Memory B cell (primary cell): Measurements from ENCODE around the gene SEPTIN6.
A peak's percentile ranks its signal among the peaks of the same experiment; 100 is the strongest.
"Not testable (repeated sequence)": the region's sequence is repeated elsewhere in the genome, so short reads cannot be mapped to it uniquely, and the experiment has no call there.

Experiments
- ATAC-seq: fragments of 150-1000 bp; cut with Tn5 transposase; 2 replicates; pipeline ENCODE4 v1.10.0; 2021; ENCODE audit warnings: low read depth, mild to moderate bottlenecking, moderate library complexity
- DNase-seq, 2 donors: peaks; one replicate each; pipeline ENCODE4 v3.0.0; 2022; ENCODE audit warnings: low spot score in 2 of 2
- H3K27ac Mint-ChIP-seq: one replicate; pipeline ENCODE4 v1.8.0; 2022; ENCODE audit warnings: mild to moderate bottlenecking, moderate library complexity, mixed read lengths
- H3K27me3 Mint-ChIP-seq: one replicate; pipeline ENCODE4 v1.8.0; 2022; ENCODE audit warnings: mixed read lengths
- H3K36me3 Mint-ChIP-seq: one replicate; pipeline ENCODE4 v1.8.0; 2022; ENCODE audit warnings: mild to moderate bottlenecking, mixed read lengths
- H3K4me1 Mint-ChIP-seq: one replicate; pipeline ENCODE4 v1.8.0; 2022; ENCODE audit warnings: mixed read lengths
- H3K4me3 Mint-ChIP-seq: one replicate; pipeline ENCODE4 v1.8.0; 2022; ENCODE audit warnings: mild to moderate bottlenecking, moderate library complexity, mixed read lengths
- H3K9me3 Mint-ChIP-seq: one replicate; pipeline ENCODE4 v1.8.0; 2022; ENCODE audit warnings: mixed read lengths

SEPTIN6 gene

DNA sequence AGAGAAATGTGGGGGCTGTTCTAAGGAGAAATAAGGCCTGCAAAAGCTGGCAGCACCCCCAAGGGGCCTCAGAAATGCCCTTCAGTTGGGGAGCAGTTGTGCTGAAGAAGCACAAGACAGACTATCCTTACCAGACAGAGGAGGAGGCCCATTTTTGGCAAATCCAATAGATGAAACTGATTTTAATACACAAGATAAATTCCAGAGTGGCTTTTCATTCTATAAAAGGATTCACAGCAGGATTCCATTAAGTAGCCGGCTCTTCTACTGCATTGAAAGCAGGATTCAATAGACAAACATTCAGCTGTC, 8.1 kb downstream of the SEPTIN6 start:
- Mint-ChIP-seq H3K27ac (peak overlapping the region; percentile 99), H3K4me1 (peaks cover 32% of the 10 kb centered on the region), H3K4me3 (peak overlapping the region; percentile 88), H3K27me3 (no peaks in the 10 kb centered on the region), H3K36me3 (peaks cover 3% of the 10 kb centered on the region), H3K9me3 (no peaks in the 10 kb centered on the region)
- no peak for ATAC-seq
- DNase-seq, result no peak

DNA sequence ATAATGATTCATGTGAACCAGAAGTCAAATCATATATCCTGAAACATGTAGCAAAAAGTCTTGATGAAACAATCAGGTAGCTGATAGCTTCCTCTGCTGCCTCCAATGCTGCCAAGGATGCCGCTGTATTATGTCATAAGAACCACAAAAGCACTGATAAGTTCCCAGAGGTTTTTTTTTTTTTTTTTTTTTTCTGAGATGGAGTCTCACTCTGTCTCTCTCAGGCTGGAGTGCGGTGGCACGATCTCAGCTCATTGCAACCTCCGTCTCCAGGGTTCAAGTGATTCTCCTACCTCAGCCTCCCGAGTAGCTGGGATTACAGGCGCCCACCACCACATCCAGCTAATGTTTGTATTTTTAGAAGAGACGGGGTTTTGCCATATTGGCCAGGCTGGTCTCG, 8.7 kb downstream of the SEPTIN6 start:
- not testable (repeated sequence) for H3K9me3 Mint-ChIP-seq, H3K27me3 Mint-ChIP-seq, H3K36me3 Mint-ChIP-seq, DNase-seq, ATAC-seq
- H3K27ac Mint-ChIP-seq, result peak overlapping the region; percentile 99
- peaks cover 32% of the 10 kb centered on the region for H3K4me1 Mint-ChIP-seq
- peak overlapping the region; percentile 88 for H3K4me3 Mint-ChIP-seq

DNA sequence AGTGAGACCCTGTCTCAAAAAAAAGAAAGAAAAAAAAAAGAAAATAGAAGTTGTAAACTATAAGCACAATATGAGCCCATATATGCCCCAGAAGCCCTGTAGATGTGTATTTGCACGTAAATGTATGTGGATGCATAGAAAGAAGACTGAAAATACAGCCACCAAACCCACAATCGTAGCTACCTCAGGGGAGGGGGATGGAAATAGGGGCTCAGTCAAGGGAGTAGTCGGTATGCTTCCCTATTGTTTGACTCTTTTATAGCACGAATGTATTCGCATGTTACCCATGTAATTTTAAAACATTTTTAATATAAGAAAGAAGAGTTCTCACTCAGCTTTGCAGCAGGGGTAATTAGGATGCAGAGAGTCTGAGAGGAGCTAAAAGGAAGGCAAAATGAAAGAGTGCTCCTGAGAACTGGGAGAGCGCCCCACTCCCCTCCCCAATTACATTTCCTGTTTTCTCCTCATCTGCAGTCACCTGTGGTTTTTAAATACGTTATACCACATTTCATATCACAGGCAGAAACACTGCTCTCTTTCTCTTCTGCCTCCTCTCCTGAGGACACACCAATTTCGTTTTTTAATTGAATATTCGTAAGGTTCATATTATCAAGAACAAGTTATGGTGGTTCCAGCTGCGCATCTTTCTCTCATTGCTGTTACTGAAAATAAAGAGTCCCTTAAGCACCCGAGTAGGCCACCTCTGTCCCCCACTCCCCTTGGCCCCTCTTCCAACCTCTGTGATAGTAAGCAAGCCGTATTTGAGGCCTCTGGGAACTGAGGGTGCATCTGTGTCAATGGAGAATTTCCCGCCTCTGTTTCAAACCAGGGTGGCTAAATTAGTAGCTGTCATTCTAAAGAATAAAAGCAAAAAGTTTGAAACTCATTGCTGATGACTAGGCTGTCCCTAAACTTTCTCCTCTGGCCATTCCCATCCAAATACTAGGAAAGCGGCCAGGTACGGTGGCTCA, 10.7 kb downstream of the SEPTIN6 start:
- Mint-ChIP-seq H3K27me3 (no peaks in the 10 kb centered on the region), H3K4me3 (peak overlapping the region; percentile 78), H3K36me3 (peaks cover 5% of the 10 kb centered on the region), H3K27ac (peak overlapping the region; percentile 95), H3K4me1 (peaks cover 38% of the 10 kb centered on the region), H3K9me3 (no peaks in the 10 kb centered on the region)
- ATAC-seq (peak; percentile 20), DNase-seq (no peak)

DNA sequence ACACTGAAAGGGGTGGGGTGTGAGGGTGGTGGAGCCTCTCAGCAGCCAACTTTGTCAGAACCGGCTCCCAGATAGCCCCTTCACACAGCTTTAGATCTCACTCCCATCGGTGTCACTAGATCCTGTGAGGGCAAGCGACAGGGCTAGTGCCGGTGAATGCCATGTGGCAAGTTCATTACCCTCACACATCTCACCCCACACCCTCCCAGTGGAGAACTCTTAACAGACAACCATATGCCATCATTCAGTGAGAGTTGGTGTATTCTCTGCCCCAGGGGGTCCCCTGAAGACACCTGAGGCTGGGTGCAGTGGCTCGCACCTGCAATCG, 15.3 kb downstream of the SEPTIN6 start:
- peaks cover 2% of the 10 kb centered on the region for H3K36me3 Mint-ChIP-seq
- peaks cover 29% of the 10 kb centered on the region for H3K4me1 Mint-ChIP-seq
- ATAC-seq (no peak), DNase-seq (no peak)
- no peaks in the 10 kb centered on the region for H3K9me3 Mint-ChIP-seq
- peak overlapping the region; percentile 95 for H3K27ac Mint-ChIP-seq
- H3K27me3 Mint-ChIP-seq, result no peaks in the 10 kb centered on the region
- H3K4me3 Mint-ChIP-seq, result peak overlapping the region; percentile 62

DNA sequence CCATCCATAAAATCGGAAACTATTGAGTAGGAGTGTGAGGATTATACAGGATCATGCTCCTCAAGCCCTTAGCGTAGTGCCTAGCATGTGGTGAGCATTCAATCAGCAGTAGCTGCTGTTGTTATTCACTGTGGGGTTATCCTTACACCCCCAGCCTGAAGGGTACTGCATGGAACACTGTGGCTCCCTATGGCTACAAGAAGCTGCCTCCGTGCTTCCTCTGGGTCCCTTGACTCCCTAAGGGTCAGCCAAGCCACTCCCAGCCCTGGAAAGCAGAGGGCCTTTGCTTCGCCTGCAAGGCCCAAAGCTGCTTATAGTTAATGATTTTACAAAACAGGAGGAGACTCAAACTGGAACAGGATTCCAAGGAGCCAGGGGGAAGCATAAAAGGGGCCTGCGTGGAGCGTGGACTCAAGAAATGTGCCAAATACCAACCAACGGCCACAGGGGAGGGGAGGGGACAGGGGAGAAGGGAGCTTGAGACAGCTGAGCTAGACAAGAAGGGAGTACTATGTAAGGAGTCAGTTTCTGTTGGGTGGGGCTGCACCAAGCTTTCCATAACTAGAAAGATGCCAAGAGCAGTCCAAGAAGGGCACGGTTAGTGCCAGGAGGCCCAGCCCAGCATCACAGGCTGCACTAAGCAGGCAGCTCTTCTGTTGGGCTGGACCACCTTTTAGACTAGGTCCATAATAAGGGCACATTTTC, 15.9 kb downstream of the SEPTIN6 start:
- peaks cover 29% of the 10 kb centered on the region for H3K4me1 Mint-ChIP-seq
- H3K9me3 Mint-ChIP-seq, result no peaks in the 10 kb centered on the region
- peak overlapping the region; percentile 3 for H3K4me3 Mint-ChIP-seq
- ATAC-seq (no peak), DNase-seq (no peak)
- no peaks in the 10 kb centered on the region for H3K27me3 Mint-ChIP-seq
- peak overlapping the region; percentile 95 for H3K27ac Mint-ChIP-seq
- peaks cover 5% of the 10 kb centered on the region for H3K36me3 Mint-ChIP-seq

DNA sequence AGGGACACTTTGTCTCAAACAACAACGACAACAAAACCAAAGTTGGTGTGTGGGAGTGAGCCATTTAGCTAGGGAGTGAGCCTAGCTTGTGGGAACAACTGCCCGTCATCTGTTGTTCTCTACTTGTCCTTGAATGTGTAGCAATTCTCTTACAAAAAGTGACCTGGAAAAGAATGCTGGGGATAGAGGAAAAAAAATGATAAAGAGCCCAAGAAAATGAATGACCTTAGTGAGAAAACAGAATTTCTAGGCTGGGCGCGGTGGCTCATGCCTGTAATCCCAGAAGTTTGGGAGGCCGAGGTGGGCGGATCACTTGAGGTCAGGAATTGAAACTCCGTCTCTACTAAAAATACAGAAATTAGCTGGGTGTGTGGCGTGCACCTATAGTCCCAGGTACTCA, 19.6 kb downstream of the SEPTIN6 start:
- Mint-ChIP-seq H3K4me3 (no peak overlapping the region), H3K9me3 (no peaks in the 10 kb centered on the region), H3K4me1 (peaks cover 18% of the 10 kb centered on the region), H3K27me3 (no peaks in the 10 kb centered on the region), H3K36me3 (peaks cover 6% of the 10 kb centered on the region), H3K27ac (peak overlapping the region; percentile 20)
- no peak for ATAC-seq
- no peak for DNase-seq

DNA sequence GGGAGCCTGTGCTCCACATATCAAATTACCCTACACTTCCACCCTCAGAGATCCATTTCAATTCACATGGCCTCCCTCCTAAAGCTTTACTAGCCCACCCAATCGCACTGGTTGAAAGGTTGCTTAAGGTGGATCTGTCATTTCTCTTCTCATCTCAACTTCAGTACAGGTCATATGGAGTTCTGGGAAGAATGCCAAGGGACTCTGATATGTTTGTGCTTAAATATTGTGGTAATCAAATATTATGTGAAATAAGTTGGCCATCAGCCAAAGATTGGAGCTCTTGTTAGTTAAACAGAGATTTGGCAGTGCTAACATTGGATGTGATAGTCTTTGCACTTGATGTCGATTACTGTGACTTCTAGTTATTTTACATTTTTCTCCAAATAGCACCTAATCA, 20.5 kb downstream of the SEPTIN6 start:
- DNase-seq, result no peak
- H3K4me1 Mint-ChIP-seq, result peaks cover 14% of the 10 kb centered on the region
- H3K27ac Mint-ChIP-seq, result no peak overlapping the region
- H3K9me3 Mint-ChIP-seq, result no peaks in the 10 kb centered on the region
- H3K27me3 Mint-ChIP-seq, result no peaks in the 10 kb centered on the region
- H3K4me3 Mint-ChIP-seq, result no peak overlapping the region
- no peak for ATAC-seq
- peaks cover 6% of the 10 kb centered on the region for H3K36me3 Mint-ChIP-seq

DNA sequence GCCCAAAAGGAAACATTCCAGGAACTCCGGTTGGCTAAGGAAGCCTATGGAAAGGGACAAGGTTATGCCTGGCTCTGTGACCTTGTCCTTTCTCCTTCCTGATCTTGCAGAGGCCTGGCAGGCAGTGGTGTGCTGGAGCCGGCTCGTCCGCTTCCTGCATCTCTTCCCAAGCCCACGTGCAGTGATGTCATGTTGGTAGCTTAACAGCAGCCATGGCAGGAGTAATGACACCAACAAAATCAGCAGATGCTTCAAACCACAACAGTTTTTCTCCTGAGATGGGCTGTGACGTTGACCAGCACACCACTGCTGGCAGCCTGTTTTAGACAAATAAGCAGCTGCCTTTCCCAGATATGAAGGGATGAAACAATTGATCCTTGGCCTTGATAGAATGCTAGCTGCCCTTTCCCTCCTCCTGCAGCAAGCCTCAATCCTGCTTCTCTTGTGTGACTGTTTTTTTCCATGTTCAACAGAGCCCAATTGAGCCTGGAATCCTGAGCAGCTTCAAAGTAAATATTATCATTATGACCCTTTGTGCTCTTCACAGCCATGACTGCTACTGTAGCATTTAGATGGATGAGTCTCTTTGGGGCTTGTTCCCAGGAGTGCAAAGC, 23.4 kb downstream of the SEPTIN6 start:
- H3K27me3 Mint-ChIP-seq, result no peaks in the 10 kb centered on the region
- peaks cover 6% of the 10 kb centered on the region for H3K36me3 Mint-ChIP-seq
- H3K27ac Mint-ChIP-seq, result no peak overlapping the region
- H3K4me1 Mint-ChIP-seq, result peaks cover 16% of the 10 kb centered on the region
- DNase-seq, result no peak
- H3K9me3 Mint-ChIP-seq, result no peaks in the 10 kb centered on the region
- H3K4me3 Mint-ChIP-seq, result no peak overlapping the region
- ATAC-seq, result no peak

DNA sequence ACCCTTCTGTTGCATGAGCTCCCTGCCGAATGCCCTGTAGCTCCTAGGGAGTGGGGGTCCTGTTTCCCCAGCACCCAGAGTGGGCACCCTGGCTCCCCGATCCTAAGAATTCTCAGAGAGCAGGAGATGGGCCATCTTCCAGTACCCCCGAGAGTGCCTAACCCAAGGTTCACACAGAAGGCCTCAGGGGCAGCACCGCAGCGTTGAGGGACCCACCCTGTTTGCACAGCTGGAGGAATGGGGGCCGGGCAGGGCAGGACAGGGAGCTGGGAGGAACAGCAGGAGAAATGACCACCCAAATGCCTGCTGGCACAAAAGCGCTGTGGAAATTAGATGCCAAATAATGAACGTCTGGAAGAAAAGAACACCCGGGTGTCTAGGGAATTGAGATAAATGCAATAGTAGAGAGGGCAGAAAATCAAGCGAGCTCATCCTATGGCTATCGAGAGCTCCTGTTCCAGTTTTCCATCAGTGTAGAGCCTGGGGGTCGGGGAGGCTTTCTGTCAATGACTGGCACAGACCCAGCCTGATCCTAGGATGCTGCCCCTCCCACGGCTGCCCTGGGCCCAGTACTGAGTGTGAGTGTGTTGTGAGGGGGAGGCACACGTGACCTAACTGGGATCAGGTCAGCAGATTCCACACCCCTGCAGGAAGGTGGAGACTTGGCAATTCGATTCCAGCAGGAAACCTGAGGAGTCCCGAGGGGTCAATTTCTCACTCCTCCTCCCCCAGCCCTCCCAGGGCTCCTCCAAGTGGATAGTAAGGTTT, 25.7 kb downstream of the SEPTIN6 start:
- Mint-ChIP-seq H3K4me1 (peaks cover 17% of the 10 kb centered on the region), H3K9me3 (no peaks in the 10 kb centered on the region), H3K27ac (no peak overlapping the region), H3K36me3 (peaks cover 15% of the 10 kb centered on the region), H3K27me3 (no peaks in the 10 kb centered on the region), H3K4me3 (no peak overlapping the region)
- DNase-seq (no peak), ATAC-seq (no peak)

DNA sequence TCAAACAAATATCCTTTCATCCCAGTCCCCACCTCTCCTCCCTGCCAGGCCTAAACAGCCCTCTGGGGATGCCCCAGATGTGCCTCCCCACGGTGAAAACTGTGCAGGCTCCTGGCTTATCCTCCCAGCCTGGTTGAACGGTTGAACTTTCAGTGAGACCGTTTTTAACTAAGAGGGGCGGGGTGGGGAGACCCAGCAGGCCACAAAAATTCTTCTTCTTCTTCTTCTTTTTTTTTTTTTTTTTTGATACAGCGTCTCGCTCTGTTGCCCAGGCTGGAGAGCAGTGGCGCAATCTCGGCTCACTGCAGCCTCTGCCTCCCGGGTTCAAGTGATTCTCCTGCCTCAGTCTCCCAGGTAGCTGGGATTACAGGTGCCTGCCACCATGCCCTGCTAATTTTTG, 28.1 kb downstream of the SEPTIN6 start:
- not testable (repeated sequence) for H3K4me3 Mint-ChIP-seq, DNase-seq, H3K27me3 Mint-ChIP-seq, H3K9me3 Mint-ChIP-seq
- Mint-ChIP-seq H3K4me1 (peaks cover 19% of the 10 kb centered on the region), H3K27ac (peak overlapping the region; percentile 79), H3K36me3 (peaks cover 19% of the 10 kb centered on the region)
- ATAC-seq, result peak; percentile 59

DNA sequence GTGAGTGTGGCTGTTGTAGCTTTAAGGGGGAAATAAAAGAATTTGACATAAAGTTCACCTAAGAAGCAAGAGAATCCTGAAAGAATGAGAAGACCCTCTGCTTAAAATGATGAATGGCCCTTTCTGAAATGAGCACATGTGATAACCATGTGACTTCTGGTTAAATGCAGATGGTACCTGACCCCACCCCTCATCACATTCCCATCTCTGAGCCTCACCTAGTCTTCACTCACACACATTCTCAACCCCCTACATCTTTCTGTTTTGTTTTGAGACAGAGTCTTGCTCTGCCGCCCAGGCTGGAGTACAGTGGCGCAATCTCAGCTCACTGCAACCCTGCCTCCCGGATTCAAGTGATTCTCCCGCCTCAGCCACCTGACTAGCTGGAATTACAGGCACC, 31.5 kb downstream of the SEPTIN6 start:
- DNase-seq (no peak), ATAC-seq (no peak)
- peaks cover 26% of the 10 kb centered on the region for H3K36me3 Mint-ChIP-seq
- no peaks in the 10 kb centered on the region for H3K9me3 Mint-ChIP-seq
- peaks cover 18% of the 10 kb centered on the region for H3K4me1 Mint-ChIP-seq
- no peak overlapping the region for H3K27ac Mint-ChIP-seq
- no peak overlapping the region for H3K4me3 Mint-ChIP-seq
- no peaks in the 10 kb centered on the region for H3K27me3 Mint-ChIP-seq

DNA sequence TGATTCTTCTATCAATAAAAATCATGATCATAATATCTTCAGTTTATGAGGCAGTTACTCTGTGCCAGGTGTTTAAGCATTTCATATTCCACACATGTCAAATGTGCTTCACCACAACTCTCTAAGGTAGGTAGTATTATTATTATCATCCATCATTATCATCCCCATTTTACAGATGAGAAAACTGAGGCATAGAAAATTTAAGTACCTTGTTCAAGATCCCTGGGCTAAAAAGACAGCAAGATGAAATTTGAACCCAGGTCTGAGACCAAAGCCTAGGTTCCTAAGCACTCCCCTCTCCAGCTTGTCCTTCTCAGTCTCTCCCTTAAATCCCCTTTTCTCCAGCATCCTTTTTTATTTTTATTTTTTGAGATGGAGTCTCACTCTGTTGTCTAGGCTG, 33.4 kb downstream of the SEPTIN6 start:
- DNase-seq (no peak), ATAC-seq (no peak)
- peaks cover 33% of the 10 kb centered on the region for H3K36me3 Mint-ChIP-seq
- peaks cover 15% of the 10 kb centered on the region for H3K4me1 Mint-ChIP-seq
- H3K4me3 Mint-ChIP-seq, result no peak overlapping the region
- H3K27ac Mint-ChIP-seq, result peak overlapping the region; percentile 25
- no peaks in the 10 kb centered on the region for H3K9me3 Mint-ChIP-seq
- H3K27me3 Mint-ChIP-seq, result no peaks in the 10 kb centered on the region

DNA sequence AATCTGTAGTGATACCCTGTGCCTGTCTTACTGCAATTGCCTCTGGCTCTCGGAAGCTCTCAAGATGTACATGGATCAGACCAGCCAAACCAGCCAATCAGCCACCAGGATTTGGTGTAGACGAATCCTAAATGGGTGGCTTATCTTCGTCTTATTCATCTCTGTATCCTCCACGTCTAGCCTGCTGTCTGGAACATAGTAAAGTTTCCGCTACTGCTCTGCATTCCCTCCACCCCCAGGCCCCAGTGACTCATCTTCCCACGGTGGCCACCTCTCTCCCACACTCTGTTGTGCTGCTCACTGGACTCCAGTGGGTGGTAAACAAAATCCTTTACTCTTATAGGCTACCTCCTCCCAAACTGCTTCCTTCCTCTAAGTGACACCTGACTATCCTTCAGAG, 37.8 kb downstream of the SEPTIN6 start:
- peak overlapping the region; percentile 49 for H3K27ac Mint-ChIP-seq
- ATAC-seq (no peak), DNase-seq (no peak)
- H3K9me3 Mint-ChIP-seq, result no peaks in the 10 kb centered on the region
- no peak overlapping the region for H3K4me3 Mint-ChIP-seq
- peaks cover 23% of the 10 kb centered on the region for H3K36me3 Mint-ChIP-seq
- H3K4me1 Mint-ChIP-seq, result peaks cover 8% of the 10 kb centered on the region
- no peaks in the 10 kb centered on the region for H3K27me3 Mint-ChIP-seq

DNA sequence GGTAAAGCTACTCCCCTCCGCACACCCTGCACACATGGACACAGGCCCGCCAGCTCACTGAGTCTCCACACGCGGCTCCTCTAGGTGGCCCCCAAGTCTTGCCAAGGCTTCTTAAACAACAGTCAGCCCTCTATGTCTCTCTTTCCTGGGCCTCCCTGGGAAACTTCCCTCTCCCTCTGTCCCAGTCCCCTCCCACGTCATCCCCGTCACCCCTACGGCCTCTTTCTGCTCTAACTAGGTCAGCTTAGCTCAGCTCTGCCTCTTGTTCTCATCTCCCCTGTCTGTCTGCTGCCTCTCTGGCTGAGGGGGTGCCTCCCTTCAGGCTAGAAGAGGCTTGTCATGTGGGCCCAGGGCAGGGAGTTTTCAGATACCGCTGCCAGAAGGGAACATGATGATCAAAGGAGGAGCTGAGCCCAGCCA, 38.8 kb downstream of the SEPTIN6 start:
- ATAC-seq (no peak), DNase-seq (no peak)
- peaks cover 7% of the 10 kb centered on the region for H3K4me1 Mint-ChIP-seq
- H3K27ac Mint-ChIP-seq, result peak overlapping the region; percentile 73
- H3K9me3 Mint-ChIP-seq, result no peaks in the 10 kb centered on the region
- peaks cover 23% of the 10 kb centered on the region for H3K36me3 Mint-ChIP-seq
- H3K4me3 Mint-ChIP-seq, result no peak overlapping the region
- no peaks in the 10 kb centered on the region for H3K27me3 Mint-ChIP-seq
